ENCODE measurements around the gene FAM199X.
"Not testable (repeated sequence)": the region's sequence is repeated elsewhere in the genome, so short reads cannot be mapped to it uniquely, and the experiment has no call there.

Gene FAM199X

GRCh38 chrX:104193485-104193884 lies 27.2 kb downstream of the FAM199X start:
- DNase-seq: no peak

DNA sequence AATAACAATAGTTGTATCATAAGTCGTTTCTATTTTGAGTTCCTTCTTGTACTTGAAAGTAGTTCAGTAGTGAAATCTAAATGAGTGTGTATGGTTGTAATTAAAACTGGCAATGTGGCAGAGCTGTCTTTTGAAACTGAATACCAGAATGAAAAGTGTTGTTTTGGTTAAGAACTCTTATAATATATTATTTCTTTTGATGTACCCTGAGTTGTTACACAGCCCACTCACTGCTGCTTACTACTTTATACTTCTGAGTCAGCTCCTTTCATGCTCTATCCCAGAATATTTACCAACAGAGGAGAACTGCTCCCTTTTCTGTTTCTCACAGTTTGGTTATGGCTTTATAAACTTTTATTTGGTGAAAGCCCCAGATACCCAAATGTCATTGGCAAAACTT lies 28.8 kb downstream of the FAM199X start:
- no peak for DNase-seq

- peak; percentile 28 for DNase-seq
Measured at GRCh38 chrX:104195489-104196084, 29.3 kb downstream of the FAM199X start.

DNA sequence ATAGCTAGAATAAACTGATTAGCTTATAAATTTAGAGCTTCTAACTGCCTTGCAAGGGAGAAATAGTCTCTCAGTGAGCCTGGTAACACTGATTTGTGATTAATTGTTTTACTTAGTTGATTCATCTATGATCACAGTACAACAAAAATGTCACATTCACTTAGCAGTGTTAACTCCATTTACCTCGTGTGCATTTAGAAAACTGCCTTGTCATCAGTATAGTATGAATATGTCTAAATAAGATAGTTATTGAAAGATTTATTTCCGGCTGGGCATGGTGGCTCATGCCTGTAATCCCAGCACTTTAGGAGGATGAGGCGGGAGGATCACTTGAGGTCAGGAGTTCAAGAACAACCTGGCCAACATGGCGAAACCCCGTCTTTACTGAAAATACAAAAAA lies 39.3 kb downstream of the FAM199X start:
- no peak for DNase-seq

- DNase-seq: no peak
Measured at GRCh38 chrX:104211187-104211586, 44.9 kb downstream of the FAM199X start.

DNA sequence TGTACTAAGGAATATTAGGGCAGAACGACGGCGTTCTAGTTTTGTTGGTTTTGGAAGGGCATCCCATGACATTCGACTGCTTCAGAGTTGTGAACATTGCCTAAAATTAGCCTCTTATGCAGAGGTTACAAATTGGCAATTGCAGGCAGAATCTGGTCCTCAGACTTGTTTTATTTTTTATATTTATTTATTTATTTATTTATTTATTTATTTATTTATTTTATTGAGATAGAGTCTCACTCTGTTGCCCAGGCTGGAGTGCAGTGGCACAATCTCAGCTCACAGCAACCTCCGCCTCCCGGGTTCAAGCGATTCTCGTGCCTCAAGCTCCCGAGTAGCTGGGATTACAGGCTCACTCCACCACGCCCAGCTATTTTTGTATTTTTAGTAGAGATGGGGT lies 63.8 kb downstream of the FAM199X start:
- not testable (repeated sequence) for DNase-seq
